GM18498 (cell line): ENCODE data around the gene DBF4B.
A peak's percentile ranks its signal among the peaks of the same experiment; 100 is the strongest.

ENCODE experiments used
- ATAC-seq: cut with Tn5 transposase; IDR thresholded peaks from one replicate; pipeline ENCODE4 v1.9.1; 2021; ENCODE audit warnings: mild to moderate bottlenecking, moderate library complexity; ENCODE audit not compliant: unreplicated experiment

DBF4B gene

DNA sequence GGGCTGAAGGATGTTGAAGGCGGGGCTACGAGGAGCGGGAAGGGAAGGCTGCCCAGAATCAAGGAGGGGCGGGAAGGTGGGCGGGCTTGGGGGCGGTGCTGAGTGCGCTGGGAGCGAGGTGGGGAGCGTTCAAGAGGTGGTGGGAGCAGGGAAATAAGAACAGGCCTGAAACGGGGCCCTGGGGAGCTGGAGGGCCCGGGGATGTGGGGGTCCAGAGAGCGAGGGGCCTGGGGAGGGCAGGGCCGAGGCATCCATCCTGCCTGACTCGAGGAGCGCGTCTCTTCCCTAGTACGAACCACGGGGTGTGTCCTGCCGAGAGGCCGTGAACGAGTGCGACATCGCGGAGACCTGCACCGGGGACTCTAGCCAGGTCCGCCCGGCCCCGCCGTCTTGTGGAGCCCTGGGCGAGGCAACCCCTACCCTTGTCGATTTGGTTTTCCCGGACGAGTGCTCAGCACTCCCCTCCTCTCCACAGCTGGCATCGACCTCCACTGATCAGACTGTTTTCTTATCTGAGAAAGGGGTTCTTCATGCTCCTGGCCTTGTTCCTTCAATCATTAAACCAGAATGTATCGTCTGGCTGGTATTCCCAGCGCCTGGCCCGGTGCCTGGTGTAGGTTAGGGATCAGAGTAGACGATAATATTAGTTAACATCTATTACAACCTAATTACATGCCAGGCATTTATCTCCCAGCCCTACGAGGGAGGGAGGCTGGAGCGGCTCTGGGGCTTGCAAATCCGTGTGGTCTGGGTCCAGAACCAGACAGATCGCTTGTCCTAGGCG, 67.6 kb downstream of the DBF4B start:
- peak; percentile 11 for ATAC-seq

DNA sequence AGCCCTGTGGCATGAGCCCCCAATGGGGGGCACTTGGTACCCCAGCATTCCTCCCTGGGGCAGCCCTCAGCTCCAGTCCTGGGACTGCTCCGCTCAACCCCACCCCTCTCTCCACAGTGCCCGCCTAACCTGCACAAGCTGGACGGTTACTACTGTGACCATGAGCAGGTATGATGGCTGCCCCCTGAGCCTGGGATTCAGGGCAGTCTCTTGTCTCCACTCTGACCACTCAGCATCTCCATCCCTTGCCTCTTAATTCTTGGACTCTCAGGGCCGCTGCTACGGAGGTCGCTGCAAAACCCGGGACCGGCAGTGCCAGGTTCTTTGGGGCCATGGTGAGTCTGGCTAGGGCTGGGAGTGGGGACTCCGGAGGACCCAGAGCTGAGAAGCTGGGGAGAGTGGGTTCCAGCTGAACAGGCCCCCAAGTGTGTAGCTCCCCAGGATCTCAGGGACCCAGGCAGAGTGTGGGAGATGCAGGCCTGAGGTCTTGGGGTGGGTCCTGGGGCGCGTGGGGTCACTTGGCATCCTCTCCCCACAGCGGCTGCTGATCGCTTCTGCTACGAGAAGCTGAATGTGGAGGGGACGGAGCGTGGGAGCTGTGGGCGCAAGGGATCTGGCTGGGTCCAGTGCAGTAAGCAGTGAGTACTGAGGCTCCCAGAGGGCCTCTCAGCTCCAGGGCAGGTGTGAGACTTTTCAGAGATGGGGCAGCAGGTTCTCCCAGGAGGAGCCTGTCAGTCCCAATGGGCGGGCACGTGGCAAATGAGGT, 68.3 kb downstream of the DBF4B start:
- ATAC-seq: no peak

DNA sequence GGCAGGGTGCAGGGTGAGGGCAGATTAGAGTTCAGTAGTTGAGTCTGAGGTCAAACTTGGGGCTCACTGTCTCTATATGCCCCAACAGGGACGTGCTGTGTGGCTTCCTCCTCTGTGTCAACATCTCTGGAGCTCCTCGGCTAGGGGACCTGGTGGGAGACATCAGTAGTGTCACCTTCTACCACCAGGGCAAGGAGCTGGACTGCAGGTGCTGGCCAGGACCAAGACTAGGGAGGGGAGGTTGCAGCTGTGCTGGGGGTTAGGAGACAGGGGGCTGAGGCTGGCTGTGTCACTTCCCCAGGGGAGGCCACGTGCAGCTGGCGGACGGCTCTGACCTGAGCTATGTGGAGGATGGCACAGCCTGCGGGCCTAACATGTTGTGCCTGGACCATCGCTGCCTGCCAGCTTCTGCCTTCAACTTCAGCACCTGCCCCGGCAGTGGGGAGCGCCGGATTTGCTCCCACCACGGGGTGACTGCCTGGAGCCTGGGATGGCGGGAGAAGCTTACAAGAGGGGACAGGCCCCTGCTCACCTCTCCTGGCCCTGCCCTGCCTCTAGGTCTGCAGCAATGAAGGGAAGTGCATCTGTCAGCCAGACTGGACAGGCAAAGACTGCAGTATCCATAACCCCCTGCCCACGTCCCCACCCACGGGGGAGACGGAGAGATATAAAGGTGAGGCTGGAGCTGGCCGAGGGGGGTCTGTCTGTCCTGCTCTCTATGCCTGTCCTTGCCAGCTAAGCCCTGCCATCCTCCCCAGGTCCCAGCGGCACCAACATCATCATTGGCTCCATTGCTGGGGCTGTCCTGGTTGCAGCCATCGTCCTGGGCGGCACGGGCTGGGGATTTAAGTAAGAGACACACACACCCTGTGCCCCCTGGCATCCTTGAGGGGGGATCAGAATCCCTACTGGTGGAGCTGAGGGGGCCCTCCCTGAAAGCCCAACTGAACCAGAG, 69.2 kb downstream of the DBF4B start:
- ATAC-seq: no peak

DNA sequence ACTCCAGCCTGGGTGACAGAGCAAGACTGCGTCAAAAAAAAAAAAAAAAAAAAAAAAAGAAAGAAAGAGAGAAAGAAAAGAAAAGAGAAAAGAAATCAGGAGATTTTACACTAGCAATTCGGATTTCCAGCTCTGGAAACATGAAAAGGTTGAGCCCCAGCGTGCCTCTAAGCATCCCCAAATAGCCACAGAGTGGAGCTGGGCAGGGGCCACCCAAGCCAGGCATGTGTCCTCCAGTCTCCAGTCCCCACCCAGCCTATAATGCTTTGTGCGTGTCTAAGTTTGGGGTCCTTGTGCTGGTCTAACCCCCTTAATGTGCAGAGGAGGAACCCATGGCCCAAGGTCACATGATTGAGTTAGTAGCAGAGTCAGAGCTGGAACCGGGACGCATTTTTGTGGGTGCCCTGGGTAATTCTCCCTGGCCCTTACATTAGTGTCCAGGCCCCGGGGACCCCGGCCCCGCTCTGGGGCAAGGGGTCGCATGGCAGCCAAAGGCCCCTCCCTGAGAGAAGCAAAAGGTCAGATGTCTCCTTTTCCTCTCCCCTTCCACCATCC, 70.3 kb downstream of the DBF4B start:
- ATAC-seq: no peak

DNA sequence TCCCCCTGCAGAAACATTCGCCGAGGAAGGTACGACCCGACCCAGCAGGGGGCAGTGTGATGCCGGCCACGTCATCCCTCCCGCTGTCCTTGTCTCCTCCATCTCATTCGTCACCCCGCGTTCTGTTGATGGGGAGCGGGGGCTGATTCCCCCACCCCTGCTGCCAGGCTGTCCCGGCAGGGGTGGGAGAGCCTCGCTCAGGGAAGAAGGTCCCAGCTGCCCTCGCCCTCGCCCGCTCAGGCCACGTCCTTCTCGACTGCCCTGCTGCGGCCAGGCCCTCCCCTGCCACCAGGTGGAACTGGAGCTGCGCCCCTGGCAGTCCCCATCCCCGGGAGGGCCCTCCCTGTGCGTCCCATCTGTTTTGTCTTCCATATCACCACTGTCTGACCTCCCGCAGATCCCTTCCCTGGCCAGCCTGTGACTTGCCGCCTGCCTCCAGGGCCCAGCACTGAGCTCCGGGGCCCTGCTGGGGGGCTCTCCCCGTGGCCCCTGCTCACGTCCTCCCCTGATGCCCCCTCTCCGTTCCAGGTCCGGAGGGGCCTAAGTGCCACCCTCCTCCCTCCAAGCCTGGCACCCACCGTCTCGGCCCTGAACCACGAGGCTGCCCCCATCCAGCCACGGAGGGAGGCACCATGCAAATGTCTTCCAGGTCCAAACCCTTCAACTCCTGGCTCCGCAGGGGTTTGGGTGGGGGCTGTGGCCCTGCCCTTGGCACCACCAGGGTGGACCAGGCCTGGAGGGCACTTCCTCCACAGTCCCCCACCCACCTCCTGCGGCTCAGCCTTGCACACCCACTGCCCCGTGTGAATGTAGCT, 71.0 kb downstream of the DBF4B start:
- ATAC-seq: no peak

DNA sequence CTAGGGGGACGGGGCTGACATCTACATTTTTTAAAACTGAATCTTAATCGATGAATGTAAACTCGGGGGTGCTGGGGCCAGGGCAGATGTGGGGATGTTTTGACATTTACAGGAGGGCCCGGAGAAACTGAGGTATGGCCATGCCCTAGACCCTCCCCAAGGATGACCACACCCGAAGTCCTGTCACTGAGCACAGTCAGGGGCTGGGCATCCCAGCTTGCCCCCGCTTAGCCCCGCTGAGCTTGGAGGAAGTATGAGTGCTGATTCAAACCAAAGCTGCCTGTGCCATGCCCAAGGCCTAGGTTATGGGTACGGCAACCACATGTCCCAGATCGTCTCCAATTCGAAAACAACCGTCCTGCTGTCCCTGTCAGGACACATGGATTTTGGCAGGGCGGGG, 71.7 kb downstream of the DBF4B start:
- ATAC-seq: no peak

DNA sequence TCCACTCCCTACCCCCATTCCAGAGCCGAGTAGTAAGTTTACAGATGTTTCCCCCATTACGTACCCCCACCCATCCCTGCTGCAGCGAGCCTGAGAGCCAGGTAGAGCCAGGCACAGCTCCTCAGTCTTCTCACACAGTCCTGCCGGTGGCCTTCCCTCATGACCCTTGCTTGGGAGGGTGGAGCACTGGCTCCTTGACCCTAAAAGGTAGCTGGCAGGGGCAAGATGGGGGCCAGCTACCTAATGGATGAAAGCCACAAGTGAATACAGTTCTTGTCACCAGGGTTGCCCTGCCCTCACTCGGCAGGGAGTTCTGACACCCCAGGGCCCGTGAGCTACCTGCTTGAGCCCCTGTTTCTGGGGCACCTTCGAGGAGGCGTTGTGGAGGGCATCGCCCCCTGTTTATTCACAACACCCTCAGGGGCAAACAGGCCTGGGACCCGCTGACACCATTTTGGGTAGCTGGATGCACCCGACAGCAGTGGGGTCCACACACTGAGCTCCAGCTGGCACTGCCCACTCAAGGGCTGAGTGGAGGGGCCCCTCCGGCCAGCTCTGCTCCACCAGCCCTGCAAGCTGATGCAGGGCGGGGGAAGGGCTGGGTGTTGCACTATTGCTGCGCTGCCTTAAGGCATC, 72.5 kb downstream of the DBF4B start:
- ATAC-seq: no peak

DNA sequence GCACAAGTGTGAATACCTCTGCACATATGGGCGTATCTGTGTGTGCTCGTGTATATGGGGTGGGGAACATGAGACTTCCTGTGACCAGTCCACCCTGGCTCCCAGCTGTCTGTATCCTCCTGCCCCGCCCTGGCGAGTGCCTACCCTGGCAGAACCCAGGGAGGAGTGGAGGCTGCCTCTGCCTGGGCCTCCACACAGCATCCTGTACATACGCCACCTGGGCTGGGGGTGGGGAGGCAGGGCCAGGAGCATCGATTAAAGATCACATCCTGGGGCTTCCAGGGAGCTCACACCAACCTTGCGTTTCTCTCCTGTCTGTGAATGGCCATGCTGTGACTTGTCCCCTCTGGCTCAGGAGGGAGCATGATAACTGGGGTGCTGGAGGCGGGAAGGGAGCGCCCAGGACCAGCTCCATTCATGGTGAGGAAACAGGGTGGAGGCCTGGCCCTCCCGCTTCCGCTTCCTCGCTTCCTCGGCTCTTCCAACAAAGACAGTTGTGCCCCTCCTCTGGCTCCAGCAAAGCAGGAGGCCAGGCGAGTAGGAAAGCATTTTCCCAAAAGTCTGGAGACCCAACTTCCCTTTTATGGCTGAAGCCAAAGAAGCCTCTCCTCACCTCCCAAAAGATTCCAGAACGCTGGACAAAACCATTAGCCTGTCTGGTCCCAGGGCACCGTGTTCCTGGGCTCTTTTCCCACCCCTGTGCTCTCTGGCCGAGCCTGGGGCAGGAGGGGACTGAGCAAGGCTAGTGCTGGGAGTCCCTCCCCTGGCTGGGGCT, 73.3 kb downstream of the DBF4B start:
- no peak for ATAC-seq

DNA sequence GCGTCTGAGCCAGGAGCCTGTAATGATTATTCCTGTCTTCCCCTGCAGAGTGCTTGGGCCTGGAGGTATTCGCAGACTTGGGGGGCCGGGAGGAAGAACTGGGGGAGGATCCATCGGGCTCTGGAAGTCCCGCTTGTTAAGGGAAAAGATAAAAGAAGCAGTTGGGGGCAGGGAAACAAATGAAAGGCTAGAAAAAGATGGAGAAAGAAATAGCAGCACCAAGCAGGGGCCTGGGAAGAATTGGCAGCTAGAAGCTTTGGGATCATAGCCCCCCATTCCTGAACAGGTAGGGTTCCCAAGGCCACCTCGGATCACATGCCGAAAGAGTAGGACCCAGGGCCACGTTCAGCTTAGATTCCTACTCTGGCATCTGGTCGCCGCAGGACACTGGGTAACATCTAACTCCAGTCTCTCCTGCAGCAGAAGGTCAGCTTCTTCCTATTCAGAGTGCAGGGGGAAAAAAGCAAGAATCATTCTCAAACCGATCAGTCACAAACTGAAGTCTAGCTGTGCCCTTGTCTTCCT, 73.9 kb downstream of the DBF4B start:
- no peak for ATAC-seq

DNA sequence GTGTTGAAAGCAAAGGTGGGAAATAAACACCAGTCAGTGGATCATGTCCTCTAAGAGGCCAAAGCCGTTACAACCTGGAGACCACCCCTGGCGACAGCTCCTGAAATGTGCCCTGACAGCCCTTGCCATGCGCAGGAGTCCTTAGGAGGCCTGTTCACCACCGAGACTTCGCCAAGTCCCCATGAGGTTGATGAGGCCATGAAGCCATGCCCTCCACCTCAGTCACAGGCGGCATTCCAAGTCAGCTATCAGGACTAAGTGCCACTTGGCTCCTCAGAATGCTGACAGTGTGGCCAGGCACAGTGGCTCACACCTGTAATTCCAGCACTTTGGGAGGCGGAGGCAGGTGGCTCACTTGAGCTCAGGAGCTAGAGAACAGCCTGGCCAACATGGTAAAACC, 77.5 kb downstream of the DBF4B start:
- ATAC-seq: no peak

DNA sequence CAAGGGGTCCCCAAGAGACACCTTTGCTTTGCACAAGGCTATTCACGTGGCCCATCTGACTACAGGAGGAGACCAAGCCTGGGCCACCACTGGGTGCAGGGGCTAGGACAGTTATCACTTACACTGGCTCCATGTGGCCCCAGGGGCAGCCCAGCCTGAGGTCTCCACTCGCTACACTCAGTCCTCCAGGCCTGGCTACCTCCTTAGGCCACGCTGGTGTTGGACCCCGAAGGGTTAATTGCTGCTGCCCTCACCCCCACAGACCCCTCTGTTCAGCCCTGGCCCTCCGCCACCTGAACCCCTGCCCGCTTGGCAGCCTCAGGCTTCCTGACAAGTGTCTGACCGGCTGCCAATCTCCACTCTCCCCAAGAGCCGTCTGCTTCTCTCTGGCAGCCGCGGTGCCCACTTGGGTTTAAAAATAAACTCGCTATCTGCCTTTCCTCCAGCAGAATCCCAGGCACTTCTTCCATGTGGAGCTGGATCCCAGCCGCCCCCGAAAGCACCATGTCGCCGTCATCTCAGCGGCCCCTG, 78.2 kb downstream of the DBF4B start:
- no peak for ATAC-seq

DNA sequence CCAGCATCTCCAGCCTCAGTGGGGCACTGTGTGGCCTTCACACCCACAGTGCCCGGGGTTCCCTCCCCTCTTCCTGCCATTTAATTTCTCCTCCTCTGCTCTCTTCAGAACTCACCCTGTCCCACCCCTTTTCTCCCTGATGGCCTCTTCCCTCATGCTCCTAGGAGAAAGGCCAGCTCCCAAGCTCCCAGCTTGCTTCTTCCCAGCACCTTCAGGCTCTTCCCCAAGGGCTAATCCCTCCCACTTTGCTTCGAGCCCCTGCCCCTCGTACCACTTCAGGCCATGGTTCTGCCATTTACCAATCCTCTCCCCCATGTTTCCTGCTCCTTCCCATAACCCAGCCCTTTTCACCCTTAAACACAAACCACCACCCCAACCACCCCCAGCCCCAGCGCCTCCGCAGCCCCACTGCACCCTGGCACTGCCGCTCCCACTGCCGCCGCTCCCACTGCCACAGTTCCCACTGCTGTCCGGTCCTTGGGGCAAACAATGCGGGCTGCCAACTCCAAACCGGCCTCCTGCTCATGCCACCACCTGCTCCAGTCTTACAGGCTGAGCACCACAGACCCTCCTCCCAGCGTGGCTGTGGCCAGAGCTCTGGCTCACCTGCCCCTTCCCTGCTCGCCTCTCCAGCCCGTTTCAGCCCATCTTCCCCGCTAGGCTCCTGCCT, 78.9 kb downstream of the DBF4B start:
- ATAC-seq: no peak

DNA sequence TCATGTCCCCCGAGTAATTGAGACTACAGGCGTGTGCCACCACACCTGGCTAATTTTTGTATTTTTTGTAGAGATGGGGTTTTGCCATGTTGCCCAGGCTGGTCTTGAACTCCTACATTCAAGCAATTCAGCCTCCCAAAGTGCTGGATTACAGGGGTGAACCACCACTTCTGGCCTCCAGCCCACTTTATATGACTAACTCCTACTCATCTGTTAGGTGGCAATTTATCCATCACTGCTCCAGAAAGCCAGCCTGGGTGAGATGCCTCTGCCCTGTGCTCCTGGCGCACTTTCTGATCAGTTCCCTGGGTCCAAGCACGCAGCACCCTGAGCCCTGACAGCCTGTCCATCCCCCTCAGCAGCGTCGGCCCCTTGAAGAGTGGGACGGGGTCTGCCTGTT, 79.7 kb downstream of the DBF4B start:
- ATAC-seq: no peak

DNA sequence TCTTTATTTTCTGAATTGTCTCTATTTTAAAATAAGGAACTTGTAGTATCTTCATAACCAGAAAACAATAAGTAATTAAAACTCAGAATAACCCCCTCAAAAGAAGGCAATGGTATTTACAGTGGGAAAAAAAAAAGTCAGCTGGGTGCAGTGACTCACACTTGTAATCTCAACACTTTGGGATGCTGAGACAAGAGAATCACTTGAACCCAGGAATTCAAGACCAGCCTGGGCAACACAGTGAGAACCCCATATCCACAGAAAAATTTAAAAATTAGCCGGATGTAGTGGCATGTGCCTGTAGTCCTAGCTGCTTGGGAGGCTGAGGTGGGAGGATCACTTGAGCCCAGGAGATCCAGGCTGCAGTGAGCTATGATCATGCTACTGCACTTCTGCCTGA, 83.8 kb downstream of the DBF4B start:
- no peak for ATAC-seq

DNA sequence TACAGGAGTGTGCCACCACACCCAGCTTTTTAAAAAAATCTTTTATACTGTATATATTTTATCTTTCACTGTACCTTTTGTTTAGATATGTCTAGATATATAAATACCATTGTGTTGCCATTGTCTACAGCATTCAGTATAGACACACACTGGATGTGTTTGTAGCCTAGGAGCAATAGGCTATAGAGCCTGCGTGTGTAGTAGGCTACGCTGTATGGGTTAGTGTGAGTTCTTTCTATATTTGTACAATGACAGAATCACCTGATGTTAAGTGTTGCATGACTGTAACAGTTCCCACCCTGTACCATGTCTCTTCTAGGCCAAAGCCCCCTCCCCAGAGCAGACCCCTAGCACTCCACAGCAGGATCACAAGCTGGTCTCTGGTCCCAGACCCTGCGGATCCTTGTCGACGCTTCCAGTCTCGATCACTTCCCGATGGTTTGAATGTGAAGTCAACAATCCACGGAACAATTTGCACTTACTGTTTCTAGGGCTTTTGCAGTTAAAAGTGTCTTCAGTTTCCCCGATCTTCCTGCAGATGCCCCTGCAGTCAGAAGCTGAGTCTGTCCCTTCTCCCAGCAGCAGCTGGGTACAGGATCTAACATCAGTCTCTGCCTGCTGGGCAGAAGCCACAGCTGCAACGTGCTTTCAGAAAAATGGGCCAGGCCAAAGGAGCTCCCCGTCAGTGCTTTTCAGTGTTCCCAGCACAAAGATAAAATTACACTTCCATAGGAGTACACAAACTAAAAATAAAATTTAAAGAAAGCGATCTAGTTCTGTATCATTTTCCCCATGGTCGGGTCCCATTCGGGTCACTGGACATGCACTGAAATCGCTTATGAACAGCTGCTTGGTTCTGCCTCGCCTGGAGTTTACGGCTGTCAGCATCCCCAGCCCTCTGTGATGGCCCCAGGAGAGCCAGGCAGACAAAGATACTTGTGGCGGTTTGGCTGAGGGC, 85.7 kb downstream of the DBF4B start:
- no peak for ATAC-seq

DNA sequence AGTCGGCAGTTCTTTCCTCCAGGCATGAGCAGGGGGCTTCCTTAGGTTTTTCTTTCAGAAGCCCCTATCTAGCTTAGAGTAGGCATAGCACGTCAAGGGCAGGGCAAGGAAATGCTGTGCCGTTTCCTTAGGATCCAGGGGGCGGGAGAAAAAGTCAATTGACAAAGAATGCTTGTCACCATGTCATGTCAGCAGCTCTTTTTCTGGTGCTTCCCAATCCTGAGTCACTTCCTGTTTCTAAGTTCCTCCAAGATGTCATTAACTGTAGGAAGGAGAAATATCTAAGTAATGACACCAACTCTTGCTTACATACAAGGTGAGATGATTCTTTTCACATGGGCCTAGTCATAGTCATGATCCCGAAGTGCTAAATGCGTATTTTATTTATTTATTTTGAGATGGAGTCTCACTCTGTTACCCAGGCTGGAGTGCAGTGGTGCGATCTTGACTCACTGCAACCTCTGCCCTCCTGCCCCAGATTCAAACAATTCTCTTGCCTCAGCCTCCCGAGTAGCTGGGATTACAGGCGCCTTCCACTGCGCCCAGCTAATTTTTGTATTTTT, 86.5 kb downstream of the DBF4B start:
- ATAC-seq: no peak
